ENCODE measurements around the gene STAM2.

GRCh38 chr2:152106464-152106863 is 69.1 kb downstream of the STAM2 start:
- no peak for TF ChIP-seq CTCF (conservative IDR thresholded peaks at IDR 0.05; ENCODE audit: low read depth, low read length)
- TF ChIP-seq EZH2 (IDR thresholded peaks at IDR 0.05; ENCODE audit: low read length, unreplicated experiment) = no peak
- no peak for TF ChIP-seq EZH2phosphoT487 (IDR thresholded peaks at IDR 0.05; ENCODE audit: borderline replicate concordance, low read length)
